WTC11 (cell line): ENCODE measurements around the gene SVEP1. TPM values are rescaled to one million over a fixed set of nuclear protein-coding genes. Genes with fewer than 3 reads are reported as not detected.

Experiments used
- ATAC-seq: fragments of 200-7000 bp; cut with Tn5 transposase; 2 replicates; pipeline ENCODE4 v1.10.0; 2021; ENCODE audit warnings: mild to moderate bottlenecking, moderate library complexity
- CTCF ChIA-PET: fragments of 300-600 bp; sonication (Branson Sonifier 250); formaldehyde crosslinking; loops from one replicate; lab custom pipeline; 2021; ENCODE audit warnings: antibody characterized with exemption; lab: Charles Lee
- POLR2A ChIA-PET: fragments of 350-600 bp; sonication (Branson Sonifier 250); formaldehyde crosslinking; loops from one replicate; lab custom pipeline; 2021; ENCODE audit warnings: antibody characterized with exemption; lab: Charles Lee
- DNase-seq: peaks from one replicate; pipeline ENCODE4 v3.0.0; 2021; ENCODE audit warnings: low spot score
- H3K27ac Mint-ChIP-seq: 2 replicates; pipeline ENCODE4 v1.8.0; 2021; ENCODE audit warnings: mixed read lengths
- H3K27me3 Mint-ChIP-seq: 2 replicates; pipeline ENCODE4 v1.8.0; 2021; ENCODE audit warnings: low read depth, mild to moderate bottlenecking, moderate library complexity, mixed read lengths
- H3K36me3 Mint-ChIP-seq: 2 replicates; pipeline ENCODE4 v1.8.0; 2021; ENCODE audit warnings: mixed read lengths
- H3K4me1 Mint-ChIP-seq: 2 replicates; pipeline ENCODE4 v1.8.0; 2022; ENCODE audit warnings: mixed read lengths
- H3K4me3 Mint-ChIP-seq: 2 replicates; pipeline ENCODE4 v1.8.0; 2021; ENCODE audit warnings: mild to moderate bottlenecking, moderate library complexity, mixed read lengths
- H3K9me3 Mint-ChIP-seq: 2 replicates; pipeline ENCODE4 v1.8.0; 2021; ENCODE audit warnings: mixed read lengths
- ATF1 ChIP-seq: sonication (generic); formaldehyde crosslinking; IDR thresholded peaks from 2 replicates; pipeline ENCODE4 v1.8.1; 2023; ENCODE audit warnings: mild to moderate bottlenecking, moderate library complexity, missing genetic modification reagents
- ETV6 ChIP-seq: sonication (generic); formaldehyde crosslinking; IDR thresholded peaks from 2 replicates; pipeline ENCODE4 v1.8.1; 2022; ENCODE audit warnings: mild to moderate bottlenecking, missing genetic modification reagents
- GABPB1 ChIP-seq: sonication (generic); formaldehyde crosslinking; IDR thresholded peaks from 2 replicates; pipeline ENCODE4 v1.8.1; 2023; ENCODE audit warnings: mild to moderate bottlenecking, missing genetic modification reagents
- GRHL2 ChIP-seq: fragments of 250-450 bp; sonication (Bioruptor Pico); IDR thresholded peaks from 2 replicates; pipeline ENCODE4 v1.8.0; 2022; ENCODE audit warnings: mild to moderate bottlenecking, moderate library complexity; ENCODE audit not compliant: insufficient replicate concordance, severe bottlenecking
- KAT7 ChIP-seq: sonication (generic); formaldehyde crosslinking; IDR thresholded peaks from 2 replicates; pipeline ENCODE4 v1.8.1; 2023; ENCODE audit warnings: missing genetic modification reagents, mild to moderate bottlenecking, borderline replicate concordance
- NFYB ChIP-seq: sonication (generic); formaldehyde crosslinking; conservative IDR thresholded peaks from 2 replicates; pipeline ENCODE4 v1.8.0; 2022; ENCODE audit warnings: low read depth, missing genetic modification reagents
- RELA ChIP-seq: sonication (generic); formaldehyde crosslinking; IDR thresholded peaks from 2 replicates; pipeline ENCODE4 v1.8.1; 2022; ENCODE audit warnings: missing genetic modification reagents, mild to moderate bottlenecking, borderline replicate concordance
- ZBTB21 ChIP-seq: sonication (generic); formaldehyde crosslinking; IDR thresholded peaks from 2 replicates; pipeline ENCODE4 v1.8.1; 2023; ENCODE audit warnings: mild to moderate bottlenecking, missing genetic modification reagents, borderline replicate concordance
- ZNF416 ChIP-seq: fragments of 250-450 bp; sonication (Bioruptor Pico); IDR thresholded peaks from 2 replicates; pipeline ENCODE4 v1.9.0; 2021; ENCODE audit warnings: mild to moderate bottlenecking, inconsistent platforms
- total RNA-seq: library from RNA; stranded (reverse); gene quantifications from 3 replicates; pipeline ENCODE4 v1.2.3, GENCODE V29; 2021
- TF ChIP-seq, protein P1 (sequence below): sonication (generic); formaldehyde crosslinking; IDR thresholded peaks from 2 replicates; pipeline ENCODE4 v1.8.1; 2022; ENCODE audit warnings: low read depth, mild to moderate bottlenecking, moderate library complexity, missing genetic modification reagents, borderline replicate concordance
- TF ChIP-seq, protein P2 (sequence below): sonication (generic); formaldehyde crosslinking; IDR thresholded peaks from 2 replicates; pipeline ENCODE4 v1.8.0; 2022; ENCODE audit warnings: mild to moderate bottlenecking, missing genetic modification reagents
- TF ChIP-seq, protein P3 (sequence below): sonication (generic); formaldehyde crosslinking; conservative IDR thresholded peaks from 2 replicates; pipeline ENCODE4 v1.8.1; 2023; ENCODE audit warnings: mild to moderate bottlenecking, low read depth, missing genetic modification reagents, moderate library complexity
- TF ChIP-seq, protein P4 (sequence below): sonication (generic); formaldehyde crosslinking; IDR thresholded peaks from 2 replicates; pipeline ENCODE4 v1.8.0; 2022; ENCODE audit warnings: mild to moderate bottlenecking, missing genetic modification reagents
- TF ChIP-seq, protein P5 (sequence below): sonication (generic); formaldehyde crosslinking; IDR thresholded peaks from 2 replicates; pipeline ENCODE4 v1.8.0; 2022; ENCODE audit warnings: mild to moderate bottlenecking, missing genetic modification reagents
- TF ChIP-seq, protein P6 (sequence below): sonication (generic); formaldehyde crosslinking; IDR thresholded peaks from 2 replicates; pipeline ENCODE4 v1.8.0; 2022; ENCODE audit warnings: mild to moderate bottlenecking, missing genetic modification reagents
- TF ChIP-seq, protein P7 (sequence below): sonication (generic); formaldehyde crosslinking; IDR thresholded peaks from 2 replicates; pipeline ENCODE4 v1.8.0; 2023; ENCODE audit warnings: missing genetic modification reagents, mild to moderate bottlenecking, borderline replicate concordance

SVEP1 gene
- total RNA-seq, 1 experiment from 2014 or later: 0.74 TPM

DNA sequence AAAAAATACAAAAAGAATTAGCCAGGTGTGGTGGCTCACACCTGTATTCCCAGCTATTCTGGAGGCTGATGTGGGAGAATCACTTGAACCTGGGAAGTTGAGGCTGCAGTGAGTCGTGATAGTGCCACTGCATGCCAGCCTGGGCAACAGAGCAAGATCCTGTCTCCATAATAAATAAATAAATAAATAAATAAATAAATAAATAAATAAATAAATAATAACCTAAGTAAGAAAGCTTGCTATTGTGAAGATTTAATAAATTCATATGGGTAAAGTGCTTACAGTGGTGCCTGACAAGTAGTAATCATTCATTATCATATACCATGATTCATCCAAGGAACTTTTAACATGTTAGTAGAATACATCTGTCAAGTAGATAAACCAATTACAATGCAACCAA is 13.4 kb downstream of the SVEP1 start:
- ChIA-PET CTCF (no interaction called here), POLR2A (no interaction called here)
- DNase-seq: no peak
- Mint-ChIP-seq H3K4me1 (no peaks in the 10 kb centered on the region), H3K27ac (no peak overlapping the region), H3K9me3 (no peaks in the 10 kb centered on the region), H3K27me3 (no peaks in the 10 kb centered on the region), H3K36me3 (no peaks in the 10 kb centered on the region), H3K4me3 (no peak overlapping the region)
- TF ChIP-seq, protein P1, sequence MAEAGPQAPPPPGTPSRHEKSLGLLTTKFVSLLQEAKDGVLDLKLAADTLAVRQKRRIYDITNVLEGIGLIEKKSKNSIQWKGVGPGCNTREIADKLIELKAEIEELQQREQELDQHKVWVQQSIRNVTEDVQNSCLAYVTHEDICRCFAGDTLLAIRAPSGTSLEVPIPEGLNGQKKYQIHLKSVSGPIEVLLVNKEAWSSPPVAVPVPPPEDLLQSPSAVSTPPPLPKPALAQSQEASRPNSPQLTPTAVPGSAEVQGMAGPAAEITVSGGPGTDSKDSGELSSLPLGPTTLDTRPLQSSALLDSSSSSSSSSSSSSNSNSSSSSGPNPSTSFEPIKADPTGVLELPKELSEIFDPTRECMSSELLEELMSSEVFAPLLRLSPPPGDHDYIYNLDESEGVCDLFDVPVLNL (CRISPR knock-in tag): no peak
- TF ChIP-seq KAT7 (CRISPR knock-in tag) (no peak), ZBTB21 (no peak), ATF1 (CRISPR knock-in tag) (no peak)
- TF ChIP-seq, protein P2, sequence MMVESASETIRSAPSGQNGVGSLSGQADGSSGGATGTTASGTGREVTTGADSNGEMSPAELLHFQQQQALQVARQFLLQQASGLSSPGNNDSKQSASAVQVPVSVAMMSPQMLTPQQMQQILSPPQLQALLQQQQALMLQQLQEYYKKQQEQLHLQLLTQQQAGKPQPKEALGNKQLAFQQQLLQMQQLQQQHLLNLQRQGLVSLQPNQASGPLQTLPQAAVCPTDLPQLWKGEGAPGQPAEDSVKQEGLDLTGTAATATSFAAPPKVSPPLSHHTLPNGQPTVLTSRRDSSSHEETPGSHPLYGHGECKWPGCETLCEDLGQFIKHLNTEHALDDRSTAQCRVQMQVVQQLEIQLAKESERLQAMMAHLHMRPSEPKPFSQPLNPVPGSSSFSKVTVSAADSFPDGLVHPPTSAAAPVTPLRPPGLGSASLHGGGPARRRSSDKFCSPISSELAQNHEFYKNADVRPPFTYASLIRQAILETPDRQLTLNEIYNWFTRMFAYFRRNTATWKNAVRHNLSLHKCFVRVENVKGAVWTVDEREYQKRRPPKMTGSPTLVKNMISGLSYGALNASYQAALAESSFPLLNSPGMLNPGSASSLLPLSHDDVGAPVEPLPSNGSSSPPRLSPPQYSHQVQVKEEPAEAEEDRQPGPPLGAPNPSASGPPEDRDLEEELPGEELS (CRISPR knock-in tag): no peak
- ATAC-seq: no peak

DNA sequence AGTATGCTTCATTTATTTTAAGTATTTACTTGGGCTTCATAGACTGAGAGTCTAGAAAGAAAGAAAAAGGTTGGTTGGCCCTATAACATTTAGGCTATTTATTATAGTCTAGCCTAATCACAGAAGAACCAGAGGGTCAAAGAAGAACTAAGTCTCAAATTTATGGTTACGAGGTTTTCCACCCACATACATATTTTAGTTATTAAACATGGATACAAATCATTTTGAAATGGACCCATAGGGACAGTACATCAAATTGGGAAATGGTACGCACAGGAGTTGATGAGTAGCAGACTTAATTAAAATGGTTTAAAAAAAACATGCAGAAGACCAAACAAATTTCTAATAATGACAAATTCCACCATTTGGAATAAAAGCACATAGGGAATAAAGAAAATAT is 17.7 kb downstream of the SVEP1 start:
- no peak for DNase-seq
- Mint-ChIP-seq H3K4me3 (no peak overlapping the region), H3K9me3 (no peaks in the 10 kb centered on the region), H3K4me1 (no peaks in the 10 kb centered on the region), H3K27me3 (no peaks in the 10 kb centered on the region), H3K27ac (no peak overlapping the region), H3K36me3 (no peaks in the 10 kb centered on the region)
- ChIA-PET POLR2A (no interaction called here), CTCF (no interaction called here)
- ATAC-seq: no peak
- TF ChIP-seq, protein P3, sequence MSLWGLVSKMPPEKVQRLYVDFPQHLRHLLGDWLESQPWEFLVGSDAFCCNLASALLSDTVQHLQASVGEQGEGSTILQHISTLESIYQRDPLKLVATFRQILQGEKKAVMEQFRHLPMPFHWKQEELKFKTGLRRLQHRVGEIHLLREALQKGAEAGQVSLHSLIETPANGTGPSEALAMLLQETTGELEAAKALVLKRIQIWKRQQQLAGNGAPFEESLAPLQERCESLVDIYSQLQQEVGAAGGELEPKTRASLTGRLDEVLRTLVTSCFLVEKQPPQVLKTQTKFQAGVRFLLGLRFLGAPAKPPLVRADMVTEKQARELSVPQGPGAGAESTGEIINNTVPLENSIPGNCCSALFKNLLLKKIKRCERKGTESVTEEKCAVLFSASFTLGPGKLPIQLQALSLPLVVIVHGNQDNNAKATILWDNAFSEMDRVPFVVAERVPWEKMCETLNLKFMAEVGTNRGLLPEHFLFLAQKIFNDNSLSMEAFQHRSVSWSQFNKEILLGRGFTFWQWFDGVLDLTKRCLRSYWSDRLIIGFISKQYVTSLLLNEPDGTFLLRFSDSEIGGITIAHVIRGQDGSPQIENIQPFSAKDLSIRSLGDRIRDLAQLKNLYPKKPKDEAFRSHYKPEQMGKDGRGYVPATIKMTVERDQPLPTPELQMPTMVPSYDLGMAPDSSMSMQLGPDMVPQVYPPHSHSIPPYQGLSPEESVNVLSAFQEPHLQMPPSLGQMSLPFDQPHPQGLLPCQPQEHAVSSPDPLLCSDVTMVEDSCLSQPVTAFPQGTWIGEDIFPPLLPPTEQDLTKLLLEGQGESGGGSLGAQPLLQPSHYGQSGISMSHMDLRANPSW (CRISPR knock-in tag): no peak
- TF ChIP-seq, protein P4, sequence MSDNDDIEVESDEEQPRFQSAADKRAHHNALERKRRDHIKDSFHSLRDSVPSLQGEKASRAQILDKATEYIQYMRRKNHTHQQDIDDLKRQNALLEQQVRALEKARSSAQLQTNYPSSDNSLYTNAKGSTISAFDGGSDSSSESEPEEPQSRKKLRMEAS: no peak
- TF ChIP-seq NFYB (CRISPR knock-in tag): no peak
- TF ChIP-seq, protein P5, sequence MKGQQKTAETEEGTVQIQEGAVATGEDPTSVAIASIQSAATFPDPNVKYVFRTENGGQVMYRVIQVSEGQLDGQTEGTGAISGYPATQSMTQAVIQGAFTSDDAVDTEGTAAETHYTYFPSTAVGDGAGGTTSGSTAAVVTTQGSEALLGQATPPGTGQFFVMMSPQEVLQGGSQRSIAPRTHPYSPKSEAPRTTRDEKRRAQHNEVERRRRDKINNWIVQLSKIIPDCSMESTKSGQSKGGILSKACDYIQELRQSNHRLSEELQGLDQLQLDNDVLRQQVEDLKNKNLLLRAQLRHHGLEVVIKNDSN (CRISPR knock-in tag): no peak
- no peak for TF ChIP-seq RELA (CRISPR knock-in tag)
- TF ChIP-seq ZNF416: no peak
- no peak for TF ChIP-seq GABPB1 (CRISPR knock-in tag)
- no peak for TF ChIP-seq ETV6 (CRISPR knock-in tag)
- TF ChIP-seq GRHL2 (CRISPR knock-in tag): no peak
- TF ChIP-seq, protein P6, sequence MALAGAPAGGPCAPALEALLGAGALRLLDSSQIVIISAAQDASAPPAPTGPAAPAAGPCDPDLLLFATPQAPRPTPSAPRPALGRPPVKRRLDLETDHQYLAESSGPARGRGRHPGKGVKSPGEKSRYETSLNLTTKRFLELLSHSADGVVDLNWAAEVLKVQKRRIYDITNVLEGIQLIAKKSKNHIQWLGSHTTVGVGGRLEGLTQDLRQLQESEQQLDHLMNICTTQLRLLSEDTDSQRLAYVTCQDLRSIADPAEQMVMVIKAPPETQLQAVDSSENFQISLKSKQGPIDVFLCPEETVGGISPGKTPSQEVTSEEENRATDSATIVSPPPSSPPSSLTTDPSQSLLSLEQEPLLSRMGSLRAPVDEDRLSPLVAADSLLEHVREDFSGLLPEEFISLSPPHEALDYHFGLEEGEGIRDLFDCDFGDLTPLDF (CRISPR knock-in tag): no peak
- TF ChIP-seq, protein P2 (CRISPR knock-in tag): no peak
- TF ChIP-seq, protein P7, sequence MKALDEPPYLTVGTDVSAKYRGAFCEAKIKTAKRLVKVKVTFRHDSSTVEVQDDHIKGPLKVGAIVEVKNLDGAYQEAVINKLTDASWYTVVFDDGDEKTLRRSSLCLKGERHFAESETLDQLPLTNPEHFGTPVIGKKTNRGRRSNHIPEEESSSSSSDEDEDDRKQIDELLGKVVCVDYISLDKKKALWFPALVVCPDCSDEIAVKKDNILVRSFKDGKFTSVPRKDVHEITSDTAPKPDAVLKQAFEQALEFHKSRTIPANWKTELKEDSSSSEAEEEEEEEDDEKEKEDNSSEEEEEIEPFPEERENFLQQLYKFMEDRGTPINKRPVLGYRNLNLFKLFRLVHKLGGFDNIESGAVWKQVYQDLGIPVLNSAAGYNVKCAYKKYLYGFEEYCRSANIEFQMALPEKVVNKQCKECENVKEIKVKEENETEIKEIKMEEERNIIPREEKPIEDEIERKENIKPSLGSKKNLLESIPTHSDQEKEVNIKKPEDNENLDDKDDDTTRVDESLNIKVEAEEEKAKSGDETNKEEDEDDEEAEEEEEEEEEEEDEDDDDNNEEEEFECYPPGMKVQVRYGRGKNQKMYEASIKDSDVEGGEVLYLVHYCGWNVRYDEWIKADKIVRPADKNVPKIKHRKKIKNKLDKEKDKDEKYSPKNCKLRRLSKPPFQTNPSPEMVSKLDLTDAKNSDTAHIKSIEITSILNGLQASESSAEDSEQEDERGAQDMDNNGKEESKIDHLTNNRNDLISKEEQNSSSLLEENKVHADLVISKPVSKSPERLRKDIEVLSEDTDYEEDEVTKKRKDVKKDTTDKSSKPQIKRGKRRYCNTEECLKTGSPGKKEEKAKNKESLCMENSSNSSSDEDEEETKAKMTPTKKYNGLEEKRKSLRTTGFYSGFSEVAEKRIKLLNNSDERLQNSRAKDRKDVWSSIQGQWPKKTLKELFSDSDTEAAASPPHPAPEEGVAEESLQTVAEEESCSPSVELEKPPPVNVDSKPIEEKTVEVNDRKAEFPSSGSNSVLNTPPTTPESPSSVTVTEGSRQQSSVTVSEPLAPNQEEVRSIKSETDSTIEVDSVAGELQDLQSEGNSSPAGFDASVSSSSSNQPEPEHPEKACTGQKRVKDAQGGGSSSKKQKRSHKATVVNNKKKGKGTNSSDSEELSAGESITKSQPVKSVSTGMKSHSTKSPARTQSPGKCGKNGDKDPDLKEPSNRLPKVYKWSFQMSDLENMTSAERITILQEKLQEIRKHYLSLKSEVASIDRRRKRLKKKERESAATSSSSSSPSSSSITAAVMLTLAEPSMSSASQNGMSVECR (CRISPR knock-in tag): no peak
